ENCODE results near the gene PTPRD. TPM values are rescaled to one million over a fixed set of nuclear protein-coding genes. Genes with fewer than 3 reads are reported as not detected.

Gene PTPRD
- total RNA-seq, 2 donors from 2014 or later, result 97.4 to 101 TPM

DNA sequence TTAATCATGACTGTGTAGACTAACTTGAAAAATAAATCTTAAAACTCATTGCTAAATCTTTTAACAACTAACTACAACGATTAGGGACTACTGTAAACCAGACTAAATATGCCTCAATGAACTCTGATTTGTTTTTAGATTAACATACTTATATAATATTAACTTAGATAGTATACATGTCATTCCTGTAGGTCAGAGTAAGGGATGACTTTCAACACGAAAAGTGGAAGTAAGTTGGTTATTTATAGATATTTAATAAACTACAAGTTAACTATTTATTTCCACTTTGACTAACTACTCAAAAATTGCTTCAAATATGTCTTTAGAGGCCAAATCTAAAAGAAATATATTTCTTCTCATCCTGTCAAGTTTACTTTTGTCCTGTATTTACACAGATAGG lies 795.6 kb downstream of the PTPRD start:
- 57% methylated on average over 1 of the region's 2 CpGs; no CpG with 5 or more reads in 1 of the 2 experiments for WGBS, 2 experiments (ENCODE audit: insufficient coverage in 1 of 2, insufficient read length in 1 of 2)
- H3K27ac ChIP-seq (ENCODE audit: low read depth, low read length), result no peak overlapping the region
- Mint-ChIP-seq H3K9me3 (no peaks in the 10 kb centered on the region), H3K27ac (no peak overlapping the region), H3K27me3 (ENCODE audit: insufficient read depth) (no peaks in the 10 kb centered on the region), H3K4me3 (no peak overlapping the region), H3K4me1 (no peaks in the 10 kb centered on the region), H3K36me3 (ENCODE audit: low read depth) (no peaks in the 10 kb centered on the region)
- no peaks in the 10 kb centered on the region for H3K27me3 ChIP-seq (ENCODE audit: control insufficient read depth, insufficient read depth, low read length, poor library complexity, severe bottlenecking)
- H3K9me3 ChIP-seq (ENCODE audit: control insufficient read depth, low read length), result no peaks in the 10 kb centered on the region
- no peak overlapping the region for H3K4me3 ChIP-seq (ENCODE audit: low read length)
- no peak overlapping the region for H3K9ac ChIP-seq (ENCODE audit: extremely low read depth, low read length, poor library complexity, severe bottlenecking)
- DNase-seq, result no peak
- H3K36me3 ChIP-seq (ENCODE audit: control insufficient read depth, insufficient read depth, low read length), result no peaks in the 10 kb centered on the region
- TF ChIP-seq CTCF (conservative IDR thresholded peaks at IDR 0.05), result no peak
- no peaks in the 10 kb centered on the region for H3K4me1 ChIP-seq (ENCODE audit: control insufficient read depth, insufficient read depth, low read length)

DNA sequence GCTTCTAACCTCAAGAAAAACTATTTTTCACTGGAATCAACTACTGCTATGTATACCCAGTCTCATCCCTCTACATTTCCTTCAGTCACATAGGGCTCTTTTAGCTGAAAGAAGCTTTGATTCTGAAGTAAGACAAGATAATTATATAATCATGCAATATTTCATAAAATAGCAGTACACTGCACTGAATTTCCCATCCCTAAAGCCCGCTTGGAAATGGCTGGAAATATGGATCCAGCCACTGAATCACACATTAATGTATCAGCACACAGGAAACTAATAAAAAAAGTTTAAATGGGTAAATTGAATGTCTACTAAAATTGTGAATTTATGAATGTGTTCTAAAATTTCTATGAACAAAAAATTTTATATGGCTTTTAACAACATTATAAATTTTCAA lies 808.7 kb downstream of the PTPRD start:
- H3K4me3 Mint-ChIP-seq, result no peak overlapping the region
- no peaks in the 10 kb centered on the region for H3K36me3 ChIP-seq (ENCODE audit: control insufficient read depth, insufficient read depth, low read length)
- DNase-seq, result no peak
- no peak overlapping the region for H3K27ac ChIP-seq (ENCODE audit: low read depth, low read length)
- H3K27ac Mint-ChIP-seq, result no peak overlapping the region
- no peaks in the 10 kb centered on the region for H3K36me3 Mint-ChIP-seq (ENCODE audit: low read depth)
- no peak for TF ChIP-seq CTCF (conservative IDR thresholded peaks at IDR 0.05)
- H3K4me3 ChIP-seq (ENCODE audit: low read length), result no peak overlapping the region
- peaks cover 1% of the 10 kb centered on the region for H3K4me1 Mint-ChIP-seq
- 100% methylated on average over 1 of the region's 1 CpG; no CpG with 5 or more reads in 1 of the 2 experiments for WGBS, 2 experiments (ENCODE audit: insufficient coverage in 1 of 2, insufficient read length in 1 of 2)
- no peaks in the 10 kb centered on the region for H3K9me3 ChIP-seq (ENCODE audit: control insufficient read depth, low read length)
- no peaks in the 10 kb centered on the region for H3K27me3 Mint-ChIP-seq (ENCODE audit: insufficient read depth)
- no peaks in the 10 kb centered on the region for H3K9me3 Mint-ChIP-seq
- no peaks in the 10 kb centered on the region for H3K4me1 ChIP-seq (ENCODE audit: control insufficient read depth, insufficient read depth, low read length)
- H3K9ac ChIP-seq (ENCODE audit: extremely low read depth, low read length, poor library complexity, severe bottlenecking), result no peak overlapping the region
- H3K27me3 ChIP-seq (ENCODE audit: control insufficient read depth, insufficient read depth, low read length, poor library complexity, severe bottlenecking), result no peaks in the 10 kb centered on the region

DNA sequence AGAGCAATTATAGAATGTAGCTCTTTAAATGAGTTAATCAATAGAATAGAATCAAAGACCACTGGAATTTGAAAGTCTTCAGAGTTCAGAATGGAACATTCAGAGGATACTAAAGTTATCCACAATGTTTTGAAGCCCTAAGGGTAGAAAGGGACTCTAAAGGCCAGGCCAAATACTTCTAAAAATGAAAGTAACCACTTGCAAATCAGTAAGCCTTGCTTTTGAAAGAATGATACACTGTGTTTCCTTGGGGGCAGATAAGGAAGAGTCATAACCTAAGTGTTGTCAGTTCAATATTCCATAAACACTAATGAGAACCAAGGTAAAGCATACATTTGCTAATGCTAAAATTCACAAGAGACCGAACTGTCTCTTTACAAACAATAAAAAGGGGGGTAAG lies 813.5 kb downstream of the PTPRD start:
- no peak overlapping the region for H3K4me3 Mint-ChIP-seq

More for the DNA sequence above, 813.5 kb downstream of the PTPRD start:
- WGBS, 2 experiments (ENCODE audit: insufficient coverage in 1 of 2, insufficient read length in 1 of 2), result 100% methylated on average over 1 of the region's 1 CpG; no CpG with 5 or more reads in 1 of the 2 experiments
- Mint-ChIP-seq H3K4me1 (peaks cover 5% of the 10 kb centered on the region), H3K9me3 (no peaks in the 10 kb centered on the region), H3K27ac (no peak overlapping the region), H3K27me3 (ENCODE audit: insufficient read depth) (no peaks in the 10 kb centered on the region), H3K36me3 (ENCODE audit: low read depth) (no peaks in the 10 kb centered on the region)
- H3K4me1 ChIP-seq (ENCODE audit: control insufficient read depth, insufficient read depth, low read length), result no peaks in the 10 kb centered on the region
- TF ChIP-seq CTCF (conservative IDR thresholded peaks at IDR 0.05), result no peak
- no peak overlapping the region for H3K4me3 ChIP-seq (ENCODE audit: low read length)
- H3K36me3 ChIP-seq (ENCODE audit: control insufficient read depth, insufficient read depth, low read length), result no peaks in the 10 kb centered on the region
- DNase-seq, result no peak
- H3K27ac ChIP-seq (ENCODE audit: low read depth, low read length), result no peak overlapping the region
- H3K9me3 ChIP-seq (ENCODE audit: control insufficient read depth, low read length), result no peaks in the 10 kb centered on the region
- no peak overlapping the region for H3K9ac ChIP-seq (ENCODE audit: extremely low read depth, low read length, poor library complexity, severe bottlenecking)
- no peaks in the 10 kb centered on the region for H3K27me3 ChIP-seq (ENCODE audit: control insufficient read depth, insufficient read depth, low read length, poor library complexity, severe bottlenecking)

Measured in endodermal cell (in vitro differentiated cells).